Gastrocnemius medialis (tissue), 4 donors: ENCODE data around the gene PDE3B. TPM values are rescaled to one million over a fixed set of nuclear protein-coding genes. Genes with fewer than 3 reads are reported as not detected.
"Not testable (repeated sequence)": the region's sequence is repeated elsewhere in the genome, so short reads cannot be mapped to it uniquely, and the experiment has no call there.

Experiments used
- ATAC-seq, 2 donors: fragments of 150-250 bp; one replicate each; pipeline ENCODE4 v1.9.1; 2016
- DNase-seq, 2 donors: peaks; one replicate each; pipeline ENCODE4 v3.0.0-alpha.2; 2019
- H3K27ac ChIP-seq, 4 donors: fragments of 200-600 bp; sonication (generic); 1 replicate in 1 of 4; 2 replicates in 3 of 4; pipeline ENCODE4 v1.5.1; 2016 to 2018; ENCODE audit warnings: mild to moderate bottlenecking in 2 of 4, moderate library complexity in 1 of 4
- H3K27me3 ChIP-seq, 3 donors: fragments of 200-600 bp; sonication (generic) in 2 of 3; 1 replicate in 1 of 3; 2 replicates in 2 of 3; pipeline versions ENCODE4 v1.5.1 to v1.6.0; 2016 to 2019; ENCODE audit warnings: mild to moderate bottlenecking in 1 of 3, moderate library complexity in 1 of 3
- H3K36me3 ChIP-seq, 2 donors: fragments of 200-600 bp; sonication (generic) in 1 of 2; one replicate each; pipeline ENCODE4 v1.5.1; 2017 to 2018
- H3K4me1 ChIP-seq, 2 donors: fragments of 200-600 bp; sonication (generic) in 1 of 2; one replicate each; pipeline ENCODE4 v1.5.1; 2016 to 2017; ENCODE audit warnings: mild to moderate bottlenecking in 2 of 2
- H3K4me3 ChIP-seq, 4 donors: fragments of 200-600 bp; sonication (generic) in 3 of 4; 1 replicate in 1 of 4; 2 replicates in 3 of 4; pipeline ENCODE4 v1.5.1; 2016 to 2019; ENCODE audit warnings: mild to moderate bottlenecking in 2 of 4
- H3K9me3 ChIP-seq, 3 donors: fragments of 200-600 bp; sonication (generic) in 2 of 3; 1 replicate in 1 of 3; 2 replicates in 2 of 3; pipeline ENCODE4 v1.5.1; 2016 to 2019
- POLR2A ChIP-seq, 2 donors: fragments of 450-650 bp; IDR thresholded peaks; one replicate each; pipeline ENCODE4 v1.6.1; 2017; ENCODE audit warnings: antibody characterized with exemption in 2 of 2, mild to moderate bottlenecking in 2 of 2, moderate library complexity in 2 of 2
- in situ Hi-C, 4 donors: fragments of 200-750 bp; cut with MboI; loops; one replicate each; pipeline versions ENCODE4 v1.15.0 to v1.8.0; 2017; ENCODE audit warnings: low sequenced_read_pairs in 4 of 4
- intact Hi-C: fragments of 100-400 bp; cut with DNase I; formaldehyde crosslinking; loops from one replicate; pipeline ENCODE4 v1.15.1; 2023; ENCODE audit warnings: low total_unique reads
- total RNA-seq, 4 donors: library from RNA; depleted of rRNA; stranded (reverse); fragments of >200 nt; gene quantifications; one replicate each; pipeline versions ENCODE4 v1.1.0 to v1.2.3, GENCODE V29; 2016
- TF ChIP-seq, protein P1 (sequence below), 5 experiments: fragments of 450-650 bp in 3 of 5; fragments of 200-600 bp in 2 of 5; sonication (generic) in 2 of 5; IDR thresholded peaks in 4 of 5; conservative IDR thresholded peaks in 1 of 5; 1 replicate in 4 of 5; 2 replicates in 1 of 5; pipeline ENCODE4 v1.5.1; 2016 to 2019; ENCODE audit warnings: antibody characterized with exemption in 5 of 5, mild to moderate bottlenecking in 3 of 5, moderate library complexity in 3 of 5

The PDE3B gene
- total RNA-seq, 4 donors from 2014 or later, result 0.39 to 1.1 (median 0.76) TPM

DNA sequence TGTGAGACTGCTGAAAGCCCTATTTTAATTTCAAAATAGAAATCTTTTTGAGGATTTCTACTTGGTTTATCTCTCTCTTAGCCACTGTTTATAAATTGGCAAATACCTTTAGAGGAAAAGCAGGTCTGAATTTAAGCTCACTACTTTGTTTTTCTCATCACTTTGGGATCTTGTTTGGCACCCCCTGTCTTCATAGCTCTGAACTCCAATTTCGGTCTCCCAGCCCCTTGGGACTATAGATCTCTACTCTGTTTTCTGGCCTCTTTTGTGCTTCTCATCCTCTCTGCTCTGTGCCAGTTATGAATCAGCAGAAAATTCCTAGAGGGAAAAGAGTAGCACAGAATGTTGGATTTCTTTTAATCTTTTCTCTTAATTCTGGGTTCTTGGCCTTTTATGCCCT lies 130.2 kb downstream of the PDE3B start:
- intact Hi-C loops, result no loop called here
- Histone ChIP-seq H3K27ac (no peak overlapping the region), H3K9me3 (no peaks in the 10 kb centered on the region), H3K27me3 (no peaks in the 10 kb centered on the region), H3K4me3 (no peak overlapping the region), H3K4me1 (no peaks in the 10 kb centered on the region), H3K36me3 (no peaks in the 10 kb centered on the region)
- DNase-seq, result no peak
- no peak for ATAC-seq
- TF ChIP-seq POLR2A (IDR thresholded peaks at IDR 0.05), result no peak
- TF ChIP-seq, protein P1, sequence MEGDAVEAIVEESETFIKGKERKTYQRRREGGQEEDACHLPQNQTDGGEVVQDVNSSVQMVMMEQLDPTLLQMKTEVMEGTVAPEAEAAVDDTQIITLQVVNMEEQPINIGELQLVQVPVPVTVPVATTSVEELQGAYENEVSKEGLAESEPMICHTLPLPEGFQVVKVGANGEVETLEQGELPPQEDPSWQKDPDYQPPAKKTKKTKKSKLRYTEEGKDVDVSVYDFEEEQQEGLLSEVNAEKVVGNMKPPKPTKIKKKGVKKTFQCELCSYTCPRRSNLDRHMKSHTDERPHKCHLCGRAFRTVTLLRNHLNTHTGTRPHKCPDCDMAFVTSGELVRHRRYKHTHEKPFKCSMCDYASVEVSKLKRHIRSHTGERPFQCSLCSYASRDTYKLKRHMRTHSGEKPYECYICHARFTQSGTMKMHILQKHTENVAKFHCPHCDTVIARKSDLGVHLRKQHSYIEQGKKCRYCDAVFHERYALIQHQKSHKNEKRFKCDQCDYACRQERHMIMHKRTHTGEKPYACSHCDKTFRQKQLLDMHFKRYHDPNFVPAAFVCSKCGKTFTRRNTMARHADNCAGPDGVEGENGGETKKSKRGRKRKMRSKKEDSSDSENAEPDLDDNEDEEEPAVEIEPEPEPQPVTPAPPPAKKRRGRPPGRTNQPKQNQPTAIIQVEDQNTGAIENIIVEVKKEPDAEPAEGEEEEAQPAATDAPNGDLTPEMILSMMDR (IDR thresholded peaks at IDR 0.05 in 4 of 5, conservative IDR thresholded peaks at IDR 0.05 in 1 of 5), result no peak
- in situ Hi-C loops, result no loop called here

DNA sequence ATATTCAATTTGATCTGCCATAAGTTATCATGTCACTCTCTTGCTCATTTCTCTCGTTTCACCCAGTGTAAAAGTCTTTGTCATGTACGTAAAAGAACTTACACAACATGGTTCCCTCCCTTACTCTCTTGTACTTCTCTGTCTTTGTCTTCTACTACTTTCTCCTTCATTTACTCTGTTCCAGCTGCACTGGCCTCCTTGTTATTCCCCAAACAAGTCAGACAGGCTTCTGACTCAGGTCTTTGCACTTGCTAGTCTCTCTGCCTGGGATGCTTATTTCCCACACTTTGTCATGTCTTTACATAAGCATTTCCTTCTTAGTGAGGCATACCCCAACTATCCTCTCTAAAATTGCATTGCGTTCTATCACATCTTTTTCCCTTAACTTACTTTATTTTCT lies 131.1 kb downstream of the PDE3B start:
- Histone ChIP-seq H3K36me3 (no peaks in the 10 kb centered on the region), H3K27ac (no peak overlapping the region), H3K4me1 (no peaks in the 10 kb centered on the region), H3K27me3 (no peaks in the 10 kb centered on the region), H3K4me3 (no peak overlapping the region), H3K9me3 (no peaks in the 10 kb centered on the region)
- intact Hi-C loops, result no loop called here
- in situ Hi-C loops, result loop anchor here in 3 of 4 donors (25.0 kb wide), 1 partner anchor 138 kb away; no protein-coding TSS in a partner anchor
- TF ChIP-seq POLR2A (IDR thresholded peaks at IDR 0.05), result no peak
- TF ChIP-seq, protein P1 (IDR thresholded peaks at IDR 0.05 in 4 of 5, conservative IDR thresholded peaks at IDR 0.05 in 1 of 5), result no peak
- no peak for ATAC-seq
- no peak for DNase-seq

DNA sequence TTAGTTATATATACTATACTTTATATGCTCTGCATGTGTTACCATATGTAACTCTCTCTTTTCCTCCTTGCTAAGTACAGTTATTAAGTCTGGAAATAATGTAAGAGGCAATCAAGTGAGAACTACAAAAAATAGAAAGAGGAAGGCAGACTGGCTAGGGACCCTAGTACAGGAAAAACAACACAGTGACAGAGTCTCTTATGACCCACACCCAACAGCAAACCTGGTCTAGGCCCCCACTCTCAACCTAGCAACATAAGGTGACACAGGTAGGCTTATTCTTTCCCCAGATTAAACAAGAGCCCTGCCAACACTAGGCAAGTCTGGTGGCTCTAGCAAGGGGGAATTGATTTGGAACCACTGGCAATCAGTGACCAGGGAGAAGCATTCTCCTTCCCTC lies 132.3 kb downstream of the PDE3B start:
- intact Hi-C loops (no loop called here), in situ Hi-C loops (loop anchor here in 3 of 4 donors (25.0 kb wide), 1 partner anchor 136 kb away; no protein-coding TSS in a partner anchor)

DNA sequence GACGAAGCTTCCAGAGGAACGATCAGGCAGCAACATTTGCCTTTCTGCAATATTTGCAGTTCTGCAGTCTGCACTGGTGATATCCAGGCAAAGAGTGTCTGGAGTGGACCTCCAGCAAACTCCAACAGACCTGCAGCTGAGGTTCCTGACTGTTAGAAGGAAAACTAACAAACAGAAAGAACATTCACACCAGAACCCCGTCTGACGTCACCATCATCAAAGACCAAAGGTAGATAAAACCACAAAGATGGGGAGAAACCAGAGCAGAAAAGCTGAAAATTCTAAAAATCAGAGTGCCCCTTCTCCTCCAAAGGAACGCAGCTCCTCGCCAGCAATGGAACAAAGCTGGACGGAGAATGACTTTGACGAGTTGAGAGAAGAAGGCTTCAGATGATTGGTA lies 134.9 kb downstream of the PDE3B start:
- DNase-seq, H3K4me1 ChIP-seq, H3K27ac ChIP-seq, intact Hi-C loops, H3K4me3 ChIP-seq, H3K36me3 ChIP-seq, H3K27me3 ChIP-seq, H3K9me3 ChIP-seq, ATAC-seq: not testable (repeated sequence)
- in situ Hi-C loops, result loop anchor here in 3 of 4 donors (25.0 kb wide), 1 partner anchor 134 kb away; no protein-coding TSS in a partner anchor

More for the DNA sequence above, 132.3 kb downstream of the PDE3B start:
- no peaks in the 10 kb centered on the region for H3K36me3 ChIP-seq
- H3K4me3 ChIP-seq, result no peak overlapping the region
- no peaks in the 10 kb centered on the region for H3K9me3 ChIP-seq
- TF ChIP-seq, protein P1 (IDR thresholded peaks at IDR 0.05 in 4 of 5, conservative IDR thresholded peaks at IDR 0.05 in 1 of 5), result no peak
- no peak for TF ChIP-seq POLR2A (IDR thresholded peaks at IDR 0.05)
- no peaks in the 10 kb centered on the region for H3K27me3 ChIP-seq
- H3K27ac ChIP-seq, result no peak overlapping the region
- ATAC-seq (no peak), DNase-seq (no peak)
- no peaks in the 10 kb centered on the region for H3K4me1 ChIP-seq

DNA sequence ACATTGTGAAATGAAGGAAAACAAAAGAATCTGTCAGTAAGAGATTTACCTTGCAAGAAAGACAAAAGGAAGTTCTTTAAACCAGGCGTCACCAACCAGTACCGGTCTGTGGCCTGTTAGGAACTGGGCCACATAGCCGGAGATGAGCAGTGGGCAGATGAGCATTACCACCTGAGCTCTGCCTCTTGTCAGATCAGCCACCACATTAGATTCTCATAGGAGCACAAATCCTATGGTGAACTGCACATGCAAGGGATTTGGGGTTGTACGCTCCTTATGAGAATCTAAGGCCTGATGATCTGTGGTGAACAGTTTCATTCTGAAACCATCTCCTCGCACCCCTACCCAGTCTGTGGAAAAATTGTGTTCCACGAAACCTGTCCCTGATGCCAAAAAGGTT lies 140.2 kb downstream of the PDE3B start:
- Histone ChIP-seq H3K27me3 (no peaks in the 10 kb centered on the region), H3K4me3 (no peak overlapping the region), H3K4me1 (no peaks in the 10 kb centered on the region), H3K27ac (no peak overlapping the region), H3K36me3 (no peaks in the 10 kb centered on the region), H3K9me3 (no peaks in the 10 kb centered on the region)
- ATAC-seq (no peak), DNase-seq (no peak)
- TF ChIP-seq, protein P1 (IDR thresholded peaks at IDR 0.05 in 4 of 5, conservative IDR thresholded peaks at IDR 0.05 in 1 of 5), result no peak
- no peak for TF ChIP-seq POLR2A (IDR thresholded peaks at IDR 0.05)
- in situ Hi-C loops (loop anchor here in 3 of 4 donors (25.0 kb wide), 1 partner anchor 129 kb away; no protein-coding TSS in a partner anchor), intact Hi-C loops (no loop called here)
